Measurements from ENCODE around the gene FNTB.

FNTB gene

DNA sequence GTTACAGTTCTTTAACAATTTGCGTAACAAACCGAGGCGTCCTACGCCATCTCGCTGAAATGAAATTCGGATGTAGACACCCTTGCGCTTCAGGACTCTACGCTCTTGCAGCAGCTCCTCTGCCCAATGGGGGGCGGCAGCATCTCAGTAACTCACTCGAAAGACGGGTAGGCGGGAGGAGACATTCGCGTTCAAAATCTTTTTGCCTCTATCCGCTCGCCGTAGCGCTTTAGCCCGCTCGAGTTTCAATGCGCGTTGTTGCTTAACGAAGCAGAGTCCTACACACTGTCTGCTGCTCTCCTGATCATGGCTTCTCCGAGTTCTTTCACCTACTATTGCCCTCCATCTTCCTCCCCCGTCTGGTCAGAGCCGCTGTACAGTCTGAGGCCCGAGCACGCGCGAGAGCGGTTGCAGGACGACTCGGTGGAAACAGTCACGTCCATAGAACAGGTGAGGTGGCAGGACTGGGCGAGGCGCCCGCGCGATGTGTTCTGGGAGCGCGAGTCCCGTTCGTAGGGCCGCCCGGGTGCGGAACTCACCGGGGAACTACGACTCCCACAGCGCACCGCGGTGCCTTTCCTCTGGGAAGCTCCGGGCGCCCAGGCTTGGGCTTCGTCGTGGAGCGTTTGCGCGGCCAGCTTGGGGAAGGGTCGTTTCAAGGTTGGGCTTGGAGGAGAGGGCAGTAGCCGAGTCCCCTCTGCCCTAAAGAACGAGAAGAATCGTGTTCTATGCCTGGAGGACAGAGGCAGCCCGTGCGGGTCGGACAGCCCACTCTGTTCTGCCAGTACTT is at the start of gene FNTB:
FNTB (plus strand) TSS at position 248 of the 790 bp plus-strand sequence; CDS start at position 307, 59 bp downstream.
- DNase-seq (ENCODE audit: low spot score): peak; percentile 98

DNA sequence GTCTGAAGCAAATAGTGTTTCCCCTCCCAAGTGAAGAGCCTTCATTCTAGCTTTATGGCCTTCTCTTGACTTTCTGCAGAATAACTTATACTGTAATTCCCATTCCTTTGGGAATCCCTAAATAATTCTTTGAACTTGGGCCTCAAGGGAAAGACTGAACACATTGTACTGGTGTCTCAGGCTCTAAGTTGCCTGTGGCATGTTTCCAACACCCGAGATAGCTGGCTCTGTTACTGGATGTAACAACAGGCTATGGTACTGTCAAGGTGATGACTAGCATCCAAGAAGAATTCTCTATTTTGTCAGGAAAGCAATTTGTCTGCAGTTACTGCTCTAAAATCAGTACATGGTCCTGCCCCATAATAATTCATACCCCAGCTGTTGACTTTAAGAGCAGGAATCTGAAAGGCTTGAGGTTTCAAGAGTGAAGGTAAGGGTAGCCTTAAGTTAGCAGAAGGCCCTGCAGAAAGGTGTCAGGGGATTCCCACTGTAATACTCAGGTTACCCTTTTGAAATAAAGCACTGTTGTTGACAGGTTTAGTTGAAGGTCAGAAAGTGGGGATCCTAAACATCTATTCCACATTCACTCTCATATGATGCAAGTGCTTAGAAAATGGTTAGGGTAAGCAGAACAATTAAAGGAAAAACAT is 49.4 kb upstream of the FNTB start:
- DNase-seq (ENCODE audit: low spot score): no peak

DNA sequence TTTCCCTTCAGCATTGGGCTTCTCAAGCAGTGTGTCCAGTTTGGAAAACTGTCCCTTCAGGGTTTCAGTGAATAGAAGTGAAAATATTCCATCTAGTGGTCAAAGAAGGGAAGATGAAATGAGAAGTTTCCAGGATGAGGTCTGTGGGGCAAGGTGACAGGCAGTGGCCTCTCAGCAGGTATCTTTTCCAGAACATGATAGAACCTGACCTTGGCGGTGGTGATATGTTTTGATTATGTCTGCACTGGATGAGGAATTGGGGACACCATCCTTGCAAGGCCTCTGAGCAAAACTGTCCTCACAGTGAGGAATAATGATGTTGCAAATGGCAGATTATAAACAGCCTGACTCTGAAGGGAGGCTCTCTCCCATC is 48.9 kb upstream of the FNTB start:
- no peak for DNase-seq (ENCODE audit: low spot score)

- DNase-seq (ENCODE audit: low spot score): no peak
Measured at GRCh38 chr14:64938972-64939816, 47.5 kb upstream of the FNTB start.

DNA sequence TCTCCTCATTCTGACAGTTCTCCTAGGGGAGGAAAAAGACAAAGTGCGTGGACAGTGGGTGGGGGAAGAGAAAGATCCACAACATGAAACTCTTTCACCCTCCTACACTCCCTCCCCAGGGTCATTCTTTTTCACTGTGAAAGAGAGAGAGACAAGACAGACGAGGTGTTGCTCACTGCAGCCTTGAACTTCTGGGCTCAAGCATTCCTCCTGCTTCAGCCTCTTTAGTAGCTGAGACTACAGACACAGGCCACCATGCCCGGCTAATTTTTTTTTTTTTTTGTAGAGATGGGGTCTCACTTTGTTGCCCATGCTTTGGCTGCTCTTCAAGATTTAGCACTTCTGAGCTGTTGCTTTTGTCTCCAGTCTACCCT is 46.9 kb upstream of the FNTB start:
- no peak for DNase-seq (ENCODE audit: low spot score)

DNA sequence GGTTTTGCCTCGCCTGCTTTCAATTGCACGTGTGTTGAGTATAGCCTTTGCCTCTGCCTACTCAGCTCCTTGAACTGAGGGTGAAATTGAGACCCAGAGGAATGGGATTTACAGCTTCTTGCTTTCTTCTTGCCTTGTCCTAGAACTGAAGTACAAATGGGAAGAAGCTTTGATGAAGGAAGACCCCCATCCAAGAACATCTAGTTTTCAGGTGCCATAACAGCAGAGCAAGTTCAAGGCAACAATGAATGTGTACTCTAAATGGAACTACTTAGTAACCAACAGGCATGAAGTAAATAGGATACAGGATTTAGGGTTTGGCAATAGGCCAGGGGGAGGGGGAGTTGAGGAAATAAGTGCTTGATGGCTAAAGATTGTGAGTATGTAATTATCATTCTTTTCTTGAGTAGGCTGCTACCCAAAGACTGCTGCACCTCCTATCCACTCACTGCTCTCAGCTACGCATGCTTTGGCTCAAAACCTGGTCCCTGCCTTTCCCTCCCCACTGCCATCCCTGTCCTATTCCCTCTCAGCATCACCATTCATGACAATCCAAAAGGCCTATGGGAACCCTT is 46.3 kb upstream of the FNTB start:
- DNase-seq (ENCODE audit: low spot score): no peak

- no peak for DNase-seq (ENCODE audit: low spot score)
Measured at GRCh38 chr14:64942531-64943111, 44.1 kb upstream of the FNTB start, which contains the start of gene GPX2. GPX2 (minus strand) TSS chr14:64942745; CDS start chr14:64942726, 19 bp downstream.

GRCh38 chr14:64943556-64943955 is 43.1 kb upstream of the FNTB start:
- no peak for DNase-seq (ENCODE audit: low spot score)

- DNase-seq (ENCODE audit: low spot score): no peak
Measured at GRCh38 chr14:64944041-64944440, 42.7 kb upstream of the FNTB start.

- no peak for DNase-seq (ENCODE audit: low spot score)
Measured at GRCh38 chr14:64944861-64945260, 41.8 kb upstream of the FNTB start.

GRCh38 chr14:64945431-64946178 is 41.1 kb upstream of the FNTB start:
- no peak for DNase-seq (ENCODE audit: low spot score)

DNA sequence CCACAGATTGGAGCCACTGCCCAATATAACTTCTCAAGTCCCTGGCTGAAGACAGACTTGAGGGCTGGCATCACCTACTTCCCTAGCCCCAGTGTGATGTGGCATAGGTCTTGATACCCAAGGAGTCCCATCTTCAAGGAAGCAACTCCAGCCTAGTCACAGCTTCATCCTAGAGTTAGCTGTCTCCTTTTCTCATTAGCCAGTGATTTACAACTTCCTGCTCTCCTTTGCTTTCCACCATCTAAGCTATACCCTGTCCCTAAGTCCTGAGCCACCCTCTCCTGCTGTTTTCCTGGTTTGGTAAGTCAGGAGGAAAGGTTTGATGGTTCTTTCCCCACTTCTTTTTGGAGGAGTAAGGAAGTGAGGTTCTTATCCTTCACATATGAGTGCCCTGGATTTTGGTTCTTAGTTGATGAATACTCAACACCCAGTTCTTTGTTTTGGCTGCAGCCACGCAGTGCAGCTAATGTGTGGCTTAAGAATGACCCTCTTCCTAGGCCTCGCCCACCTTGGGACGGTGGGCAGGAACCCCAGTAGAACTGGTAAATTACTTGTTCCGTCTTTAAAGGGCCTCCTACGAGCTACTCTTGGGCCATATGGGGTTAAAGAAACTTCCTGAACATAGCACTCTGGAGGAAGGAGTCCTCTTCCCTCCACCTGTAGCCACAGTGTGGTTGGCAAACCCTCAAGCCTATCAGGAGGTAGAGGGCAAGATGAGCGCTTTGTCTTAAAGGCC is 40.2 kb upstream of the FNTB start:
- no peak for DNase-seq (ENCODE audit: low spot score)

- no peak for DNase-seq (ENCODE audit: low spot score)
Measured at GRCh38 chr14:64947710-64948611, 38.7 kb upstream of the FNTB start.

- DNase-seq (ENCODE audit: low spot score): no peak
Measured at GRCh38 chr14:64948612-64949210, 38.0 kb upstream of the FNTB start.

DNA sequence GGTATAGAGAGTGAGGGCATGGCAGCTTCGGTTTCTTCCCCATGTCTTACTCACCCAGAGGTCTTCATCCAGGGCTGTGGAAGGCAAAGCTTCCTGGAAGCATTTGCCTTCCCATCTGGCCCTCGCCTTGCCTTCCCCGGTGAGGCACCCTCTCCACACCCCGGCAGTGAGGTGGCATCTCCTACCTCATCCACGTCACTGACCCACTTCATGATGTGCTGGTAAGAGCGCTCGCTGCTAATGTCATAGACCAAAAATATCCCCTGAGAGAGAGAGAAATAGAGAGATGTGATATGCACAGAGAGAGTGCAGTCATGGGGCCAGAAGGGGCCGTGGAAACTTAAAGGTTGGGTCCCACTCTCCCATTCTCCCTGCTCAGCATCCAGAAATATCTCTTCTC is 35.8 kb upstream of the FNTB start:
- no peak for DNase-seq (ENCODE audit: low spot score)

- no peak for DNase-seq (ENCODE audit: low spot score)
Measured at GRCh38 chr14:64951291-64951690, 35.4 kb upstream of the FNTB start.

DNA sequence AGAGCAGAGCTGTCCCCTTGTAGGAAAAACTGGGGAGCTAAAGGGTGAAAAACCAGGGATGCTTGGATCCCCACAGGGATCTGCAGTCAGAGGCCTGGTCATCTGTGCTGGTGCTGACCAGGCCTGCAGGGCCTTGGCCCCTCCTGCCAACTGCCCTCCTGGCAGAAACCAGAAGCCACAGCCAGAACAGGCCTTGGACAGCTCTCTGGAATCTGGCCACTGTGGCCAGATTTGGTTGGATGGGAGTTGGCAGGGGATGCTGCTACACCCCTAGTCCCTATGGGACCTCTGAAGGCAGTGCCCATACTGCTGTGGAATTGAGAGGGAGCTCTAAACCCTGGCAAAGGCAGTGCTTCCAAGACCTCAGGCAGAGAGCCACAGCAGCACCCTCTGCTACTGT is 35.0 kb upstream of the FNTB start:
- no peak for DNase-seq (ENCODE audit: low spot score)

GRCh38 chr14:64952598-64953309 is 33.9 kb upstream of the FNTB start:
- no peak for DNase-seq (ENCODE audit: low spot score)

GRCh38 chr14:64953310-64953654 is 33.4 kb upstream of the FNTB start:
- DNase-seq (ENCODE audit: low spot score): no peak
